GM18508 (cell line): ENCODE results near the gene CNPY2.
"Not testable (repeated sequence)": the region's sequence is repeated elsewhere in the genome, so short reads cannot be mapped to it uniquely, and the experiment has no call there.

Experiments used
- ATAC-seq: cut with Tn5 transposase; IDR thresholded peaks from one replicate; pipeline ENCODE4 v1.9.1; 2021; ENCODE audit warnings: moderate number of reproducible peaks; ENCODE audit not compliant: insufficient read depth, unreplicated experiment

CNPY2 gene

GRCh38 chr12:56299853-56300643, 15.7 kb downstream of the CNPY2 start, which contains the start of gene CS:
TSS of gene CS (minus strand) at chr12:56300330. CDS start at chr12:56300201, 129 bp downstream.
- peak; percentile 79 for ATAC-seq

- ATAC-seq: no peak
Observed at GRCh38 chr12:56299308-56299852, 16.4 kb downstream of the CNPY2 start.

- no peak for ATAC-seq
Observed at GRCh38 chr12:56298828-56299227, 17.0 kb downstream of the CNPY2 start.

- no peak for ATAC-seq
Observed at GRCh38 chr12:56297400-56297799, 18.4 kb downstream of the CNPY2 start.

GRCh38 chr12:56296295-56296694, 19.5 kb downstream of the CNPY2 start:
- no peak for ATAC-seq

- no peak for ATAC-seq
Observed at GRCh38 chr12:56293795-56294194, 22.0 kb downstream of the CNPY2 start.

GRCh38 chr12:56288705-56289387, 26.9 kb downstream of the CNPY2 start:
- ATAC-seq: no peak

GRCh38 chr12:56286044-56286830, 29.6 kb downstream of the CNPY2 start:
- no peak for ATAC-seq

GRCh38 chr12:56284263-56284662, 31.5 kb downstream of the CNPY2 start:
- ATAC-seq: not testable (repeated sequence)

- ATAC-seq: no peak
Observed at GRCh38 chr12:56282579-56282978, 33.2 kb downstream of the CNPY2 start.

GRCh38 chr12:56282030-56282429, 33.8 kb downstream of the CNPY2 start:
- no peak for ATAC-seq

- ATAC-seq: no peak
Observed at GRCh38 chr12:56280849-56281248, 34.9 kb downstream of the CNPY2 start.

GRCh38 chr12:56278905-56279304, 36.9 kb downstream of the CNPY2 start:
- ATAC-seq: no peak

GRCh38 chr12:56274299-56274698, 41.5 kb downstream of the CNPY2 start:
- no peak for ATAC-seq

GRCh38 chr12:56272468-56272867, 43.3 kb downstream of the CNPY2 start:
- not testable (repeated sequence) for ATAC-seq

- no peak for ATAC-seq
Observed at GRCh38 chr12:56271031-56271430, 44.8 kb downstream of the CNPY2 start.

- ATAC-seq: no peak
Observed at GRCh38 chr12:56267443-56268071, 48.2 kb downstream of the CNPY2 start.

- peak; percentile 43 for ATAC-seq
Observed at GRCh38 chr12:56266693-56267442, 48.9 kb downstream of the CNPY2 start, which contains the start of gene COQ10A. TSS of gene COQ10A (plus strand) at chr12:56266942. CDS start at chr12:56267119, 177 bp downstream.

- ATAC-seq: not testable (repeated sequence)
Observed at GRCh38 chr12:56266068-56266692, 49.6 kb downstream of the CNPY2 start.
